HepG2 (cell line): ENCODE results near the gene NXPH1. TPM values are rescaled to one million over a fixed set of nuclear protein-coding genes. Genes with fewer than 3 reads are reported as not detected.

ENCODE experiments used
- ATAC-seq: fragments of 200-7000 bp; cut with Tn5 transposase; 3 replicates; pipeline ENCODE4 v1.9.1; 2020; ENCODE audit warnings: mild to moderate bottlenecking, moderate library complexity
- BruUV-seq: library from RNA; stranded (reverse); fragments of 400-500 nt; replicated peaks from 2 replicates; lab custom pipeline; 2021; lab: Mats Ljungman, UMichigan
- CTCF ChIA-PET: fragments of 300-600 bp; formaldehyde crosslinking; extraction: SDS; loops from one replicate; lab custom pipeline; 2021; ENCODE audit warnings: low total read pairs, inconsistent platforms, low intra/inter-chr PET ratio; lab: Yijun Ruan, JAX
- POLR2A ChIA-PET: fragments of 350-600 bp; sonication (Branson Sonifier 250); formaldehyde crosslinking; loops from one replicate; lab custom pipeline; 2020; ENCODE audit warnings: antibody characterized with exemption, inconsistent platforms; lab: Yijun Ruan, JAX
- DNase-seq: peaks from one replicate; pipeline ENCODE4 v3.0.0-alpha.2; 2015; ENCODE audit warnings: low spot score
- FAIRE-seq: peaks from 3 replicates; lab custom pipeline; 2011; peaks lifted over from hg19 to GRCh38; lab: Jason Lieb, UNC
- H2AFZ ChIP-seq: one replicate; pipeline ENCODE4 v1.6.1; 2011; ENCODE audit warnings: low read length, inconsistent platforms
- H3K27ac ChIP-seq: fragments of 300-600 bp; 3 replicates; pipeline ENCODE4 v1.8.0; 2011; ENCODE audit warnings: mixed run types, mild to moderate bottlenecking, mixed read lengths, low read length, inconsistent platforms; ENCODE audit not compliant: insufficient read depth; ENCODE audit errors: extremely low read length
- H3K27me3 ChIP-seq, 2 experiments: fragments of 200-600 bp in 1 of 2; 2 replicates in 1 of 2; 3 replicates in 1 of 2; pipeline versions ENCODE4 v1.6.0 to v1.8.0; 2011; ENCODE audit warnings: low read length in 2 of 2, mild to moderate bottlenecking in 2 of 2, moderate library complexity in 2 of 2, inconsistent platforms in 1 of 2; ENCODE audit not compliant: insufficient read depth in 2 of 2, control insufficient read depth in 1 of 2
- H3K36me3 ChIP-seq, 2 experiments: fragments of 200-600 bp in 1 of 2; replicated peaks in 1 of 2; 2 replicates in 1 of 2; 3 replicates in 1 of 2; pipeline versions ENCODE4 v1.5.1 to v1.8.0; 2011; ENCODE audit warnings: low read length in 2 of 2, inconsistent platforms in 1 of 2; ENCODE audit not compliant: insufficient read depth in 2 of 2, control insufficient read depth in 1 of 2
- H3K4me1 ChIP-seq: 2 replicates; pipeline ENCODE4 v1.5.1; 2012; ENCODE audit warnings: low read length, inconsistent platforms; ENCODE audit not compliant: insufficient read depth
- H3K4me2 ChIP-seq: 2 replicates; pipeline ENCODE4 v1.6.0; 2011; ENCODE audit warnings: low read depth, low read length, inconsistent platforms
- H3K4me3 ChIP-seq, 3 experiments: fragments of 200-600 bp in 1 of 3; sonication (generic), shearing (Covaris generic) in 1 of 3; replicated peaks in 1 of 3; 2 replicates each; pipeline ENCODE4 v1.5.1; 2011 to 2016; ENCODE audit warnings: low read length in 3 of 3, inconsistent platforms in 2 of 3, low read depth in 2 of 3, mild to moderate bottlenecking in 2 of 3, control low read depth in 1 of 3, mixed read lengths in 1 of 3; ENCODE audit not compliant: insufficient read depth in 1 of 3
- H3K79me2 ChIP-seq: one replicate; pipeline ENCODE4 v1.6.1; 2011; ENCODE audit warnings: low read length, inconsistent platforms; ENCODE audit not compliant: insufficient read depth
- H3K9ac ChIP-seq: 2 replicates; pipeline ENCODE4 v1.6.0; 2011; ENCODE audit warnings: mild to moderate bottlenecking, low read depth, low read length, inconsistent platforms; ENCODE audit not compliant: insufficient read depth
- H3K9me3 ChIP-seq: 2 replicates; pipeline ENCODE4 v1.5.1; 2012; ENCODE audit warnings: mild to moderate bottlenecking, low read length
- H4K20me1 ChIP-seq: 2 replicates; pipeline ENCODE4 v1.6.0; 2011; ENCODE audit warnings: inconsistent platforms, mild to moderate bottlenecking, low read length, moderate library complexity; ENCODE audit not compliant: insufficient read depth
- GTF2F1 ChIP-seq: fragments of 150-350 bp; IDR thresholded peaks from 2 replicates; pipeline ENCODE4 v1.6.1; 2014; ENCODE audit warnings: low read length
- KAT2B ChIP-seq: fragments of 150-350 bp; IDR thresholded peaks from 2 replicates; pipeline ENCODE4 v1.6.1; 2014; ENCODE audit warnings: low read depth, low read length, borderline replicate concordance
- MTF2 ChIP-seq: sonication (generic); formaldehyde crosslinking; IDR thresholded peaks from 2 replicates; pipeline ENCODE4 v1.5.0; 2020; ENCODE audit warnings: missing genetic modification reagents, borderline replicate concordance
- PAX8 ChIP-seq: sonication (generic); formaldehyde crosslinking; IDR thresholded peaks from 2 replicates; pipeline ENCODE4 v1.8.0; 2022; ENCODE audit warnings: mild to moderate bottlenecking, missing genetic modification reagents, borderline replicate concordance
- RARA ChIP-seq: IDR thresholded peaks from 2 replicates; pipeline ENCODE4 v1.6.1; 2016; ENCODE audit warnings: missing genetic modification reagents, missing compliant biosample characterization
- TBP ChIP-seq: sonication (generic); formaldehyde crosslinking; IDR thresholded peaks from 2 replicates; pipeline ENCODE4 v1.5.0; 2020; ENCODE audit warnings: missing genetic modification reagents
- ZFP37 ChIP-seq: sonication (generic); formaldehyde crosslinking; IDR thresholded peaks from 2 replicates; pipeline ENCODE4 v1.4.0; 2020; ENCODE audit warnings: missing genetic modification reagents, borderline replicate concordance
- ZNF891 ChIP-seq: sonication (generic); formaldehyde crosslinking; IDR thresholded peaks from 2 replicates; pipeline ENCODE4 v1.5.0; 2020; ENCODE audit warnings: mild to moderate bottlenecking, missing genetic modification reagents
- WGBS: methylation state at CpG from one replicate; pipeline ENCODE4 v1.1.6; 2017; ENCODE audit warnings: low lambda C conversion rate; 5-methylcytosine and 5-hydroxymethylcytosine counted together
- in situ Hi-C: cut with HindIII; loops from 2 replicates; pipeline ENCODE4 v1.10.0; 2017; ENCODE audit warnings: low pct_unique_long_range_greater_than_20kb; ENCODE audit not compliant: extremely low pct_ligation_motif_present
- intact Hi-C: fragments of 100-400 bp; cut with micrococcal nuclease; formaldehyde crosslinking; loops from one replicate; pipeline ENCODE4 v1.10.0; 2022; ENCODE audit not compliant: unreplicated experiment
- polyA plus RNA-seq, 8 experiments: library from polyadenylated mRNA; depleted of rRNA in 3 of 8; stranded (reverse) in 7 of 8; unstranded in 1 of 8; fragments of >200 nt; fragmentation: Illumina TruSeq in 4 of 8; extraction: Trizol in 4 of 8; gene quantifications; 2 replicates each; pipeline versions ENCODE4 v1.2.1 to v1.2.3, GENCODE V29; 2011 to 2016; ENCODE audit warnings: low read depth in 4 of 8, missing spikeins in 1 of 8, mixed read lengths in 1 of 8; ENCODE audit not compliant: insufficient read depth in 1 of 8
- total RNA-seq, 5 experiments: library from RNA; depleted of rRNA; stranded (reverse); fragments of >200 nt; fragmentation: Illumina TruSeq; extraction: Trizol; gene quantifications; 2 replicates each; pipeline ENCODE4 v1.2.3, GENCODE V29; 2016; ENCODE audit warnings: low read depth in 1 of 5
- TF ChIP-seq, protein P1 (sequence below): IDR thresholded peaks from 2 replicates; pipeline ENCODE4 v1.6.1; 2012; ENCODE audit warnings: low read length, improper control_type of control experiment
- TF ChIP-seq, protein P2 (sequence below): sonication (generic); formaldehyde crosslinking; IDR thresholded peaks from 2 replicates; pipeline ENCODE4 v1.5.1; 2020; ENCODE audit warnings: mild to moderate bottlenecking, missing genetic modification reagents, moderate library complexity

The NXPH1 gene
- total and polyA plus RNA-seq, 2 of the 13 experiments (the other 11 are each of a cell fraction or from before 2014, with no cell fraction given) = not detected

DNA sequence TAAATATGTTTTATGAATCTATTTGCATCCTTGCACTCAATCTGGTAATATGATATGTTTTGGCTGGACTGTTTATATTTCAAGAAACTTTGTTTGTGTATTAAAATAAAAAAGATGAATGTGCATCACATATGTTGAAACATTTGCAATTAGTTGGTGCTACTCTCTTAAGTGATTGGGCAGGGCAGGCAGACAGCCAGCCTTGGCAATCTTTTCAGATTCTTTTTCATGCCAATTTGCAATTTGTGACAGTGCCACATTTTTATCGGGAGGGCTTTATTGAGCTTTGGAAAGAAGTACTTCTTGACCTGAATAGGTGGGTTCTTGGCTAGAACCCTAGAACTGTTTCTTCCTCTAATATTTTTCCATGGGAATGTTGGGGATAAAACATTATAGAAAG, 152.2 kb downstream of the NXPH1 start:
- Histone ChIP-seq H3K9me3 (no peaks in the 10 kb centered on the region), H2AFZ (no peak overlapping the region), H3K4me1 (no peaks in the 10 kb centered on the region), H3K27ac (no peak overlapping the region), H4K20me1 (no peaks in the 10 kb centered on the region)
- intact Hi-C loops (no loop called here), in situ Hi-C loops (no loop called here)
- 4% methylated on average over 1 of the region's 1 CpG for WGBS
- CTCF ChIA-PET = no interaction called here
- TF ChIP-seq, protein P1, sequence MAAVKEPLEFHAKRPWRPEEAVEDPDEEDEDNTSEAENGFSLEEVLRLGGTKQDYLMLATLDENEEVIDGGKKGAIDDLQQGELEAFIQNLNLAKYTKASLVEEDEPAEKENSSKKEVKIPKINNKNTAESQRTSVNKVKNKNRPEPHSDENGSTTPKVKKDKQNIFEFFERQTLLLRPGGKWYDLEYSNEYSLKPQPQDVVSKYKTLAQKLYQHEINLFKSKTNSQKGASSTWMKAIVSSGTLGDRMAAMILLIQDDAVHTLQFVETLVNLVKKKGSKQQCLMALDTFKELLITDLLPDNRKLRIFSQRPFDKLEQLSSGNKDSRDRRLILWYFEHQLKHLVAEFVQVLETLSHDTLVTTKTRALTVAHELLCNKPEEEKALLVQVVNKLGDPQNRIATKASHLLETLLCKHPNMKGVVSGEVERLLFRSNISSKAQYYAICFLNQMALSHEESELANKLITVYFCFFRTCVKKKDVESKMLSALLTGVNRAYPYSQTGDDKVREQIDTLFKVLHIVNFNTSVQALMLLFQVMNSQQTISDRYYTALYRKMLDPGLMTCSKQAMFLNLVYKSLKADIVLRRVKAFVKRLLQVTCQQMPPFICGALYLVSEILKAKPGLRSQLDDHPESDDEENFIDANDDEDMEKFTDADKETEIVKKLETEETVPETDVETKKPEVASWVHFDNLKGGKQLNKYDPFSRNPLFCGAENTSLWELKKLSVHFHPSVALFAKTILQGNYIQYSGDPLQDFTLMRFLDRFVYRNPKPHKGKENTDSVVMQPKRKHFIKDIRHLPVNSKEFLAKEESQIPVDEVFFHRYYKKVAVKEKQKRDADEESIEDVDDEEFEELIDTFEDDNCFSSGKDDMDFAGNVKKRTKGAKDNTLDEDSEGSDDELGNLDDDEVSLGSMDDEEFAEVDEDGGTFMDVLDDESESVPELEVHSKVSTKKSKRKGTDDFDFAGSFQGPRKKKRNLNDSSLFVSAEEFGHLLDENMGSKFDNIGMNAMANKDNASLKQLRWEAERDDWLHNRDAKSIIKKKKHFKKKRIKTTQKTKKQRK = no peak
- TF ChIP-seq GTF2F1 (no peak), ZFP37 (no peak), PAX8 (CRISPR knock-in tag) (no peak), TBP (no peak), KAT2B (no peak)
- TF ChIP-seq, all 625 proteins: peak for 0
- H3K9ac ChIP-seq = no peak overlapping the region
- DNase-seq (no peak), ATAC-seq (no peak), FAIRE-seq (no peak)
- no peak overlapping the region for H3K4me3 ChIP-seq
- H3K36me3 ChIP-seq = no peaks in the 10 kb centered on the region
- H3K27me3 ChIP-seq = no peaks in the 10 kb centered on the region
- POLR2A ChIA-PET = no interaction called here
- BruUV-seq = no TSS peak
- H3K79me2 ChIP-seq = no peaks in the 10 kb centered on the region
- no peak overlapping the region for H3K4me2 ChIP-seq

DNA sequence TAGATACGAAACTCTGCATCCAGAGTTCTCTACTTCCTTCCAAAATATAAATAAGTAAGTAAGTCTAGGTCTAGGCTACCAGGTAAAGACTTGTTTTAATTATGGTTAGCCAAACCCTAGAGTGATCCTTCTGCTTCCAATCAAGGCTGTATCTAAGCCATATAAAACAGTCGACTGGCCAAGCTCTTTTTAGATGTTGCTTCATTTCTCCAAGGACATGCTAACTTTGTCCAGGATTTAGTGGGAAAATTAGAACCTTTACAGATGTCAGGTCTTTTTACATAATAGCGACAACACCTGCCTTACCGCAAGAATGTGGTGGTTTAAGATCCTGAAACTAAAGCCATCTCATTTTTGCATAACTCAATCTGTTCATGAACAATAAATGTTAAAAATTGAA, 156.8 kb downstream of the NXPH1 start:
- H3K9me3 ChIP-seq = no peaks in the 10 kb centered on the region
- ATAC-seq = no peak
- H2AFZ ChIP-seq = no peak overlapping the region
- no peaks in the 10 kb centered on the region for H3K27me3 ChIP-seq
- no peak overlapping the region for H3K9ac ChIP-seq
- no peak overlapping the region for H3K27ac ChIP-seq
- no peak for DNase-seq
- in situ Hi-C loops = no loop called here
- WGBS = 23% methylated on average over 4 of the region's 4 CpGs
- intact Hi-C loops = no loop called here
- no peaks in the 10 kb centered on the region for H4K20me1 ChIP-seq
- H3K4me3 ChIP-seq = no peak overlapping the region
- H3K4me2 ChIP-seq = no peak overlapping the region
- CTCF ChIA-PET = no interaction called here
- BruUV-seq = no TSS peak
- H3K79me2 ChIP-seq = no peaks in the 10 kb centered on the region
- POLR2A ChIA-PET = no interaction called here
- no peaks in the 10 kb centered on the region for H3K36me3 ChIP-seq
- no peak for FAIRE-seq
- no peaks in the 10 kb centered on the region for H3K4me1 ChIP-seq
- TF ChIP-seq, protein P2, sequence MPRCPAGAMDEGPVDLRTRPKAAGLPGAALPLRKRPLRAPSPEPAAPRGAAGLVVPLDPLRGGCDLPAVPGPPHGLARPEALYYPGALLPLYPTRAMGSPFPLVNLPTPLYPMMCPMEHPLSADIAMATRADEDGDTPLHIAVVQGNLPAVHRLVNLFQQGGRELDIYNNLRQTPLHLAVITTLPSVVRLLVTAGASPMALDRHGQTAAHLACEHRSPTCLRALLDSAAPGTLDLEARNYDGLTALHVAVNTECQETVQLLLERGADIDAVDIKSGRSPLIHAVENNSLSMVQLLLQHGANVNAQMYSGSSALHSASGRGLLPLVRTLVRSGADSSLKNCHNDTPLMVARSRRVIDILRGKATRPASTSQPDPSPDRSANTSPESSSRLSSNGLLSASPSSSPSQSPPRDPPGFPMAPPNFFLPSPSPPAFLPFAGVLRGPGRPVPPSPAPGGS (CRISPR knock-in tag) = no peak
- TF ChIP-seq MTF2 (CRISPR knock-in tag) = no peak
- no peak for TF ChIP-seq ZNF891 (CRISPR knock-in tag)
- TF ChIP-seq RARA (CRISPR knock-in tag) = no peak
